Stomach (tissue), 9 donors: Measurements from ENCODE around the gene NCAM1. TPM values are rescaled to one million over a fixed set of nuclear protein-coding genes. Genes with fewer than 3 reads are reported as not detected.

Experiments used
- DNase-seq, 2 donors: peaks; one replicate each; pipeline versions ENCODE4 v3.0.0 to v3.0.0-alpha.2; 2013 to 2019
- H3K27ac ChIP-seq, 5 donors: fragments of 200-600 bp in 4 of 5; sonication (generic) in 4 of 5; one replicate each; pipeline ENCODE4 v1.5.1; 2013 to 2019; ENCODE audit warnings: mild to moderate bottlenecking in 1 of 5, moderate library complexity in 1 of 5
- H3K27me3 ChIP-seq, 3 donors: fragments of 200-600 bp; sonication (generic); one replicate each; pipeline ENCODE4 v1.5.1; 2017 to 2019; ENCODE audit warnings: mixed run types in 1 of 3
- H3K36me3 ChIP-seq, 4 donors: fragments of 200-600 bp; sonication (generic); 1 replicate in 3 of 4; 2 replicates in 1 of 4; pipeline ENCODE4 v1.5.1; 2016 to 2019
- H3K4me1 ChIP-seq, 4 donors: fragments of 200-600 bp; sonication (generic); one replicate each; pipeline ENCODE4 v1.5.1; 2016 to 2019
- H3K4me3 ChIP-seq, 4 donors: fragments of 200-600 bp; sonication (generic) in 3 of 4; one replicate each; pipeline ENCODE4 v1.5.1; 2016 to 2019; ENCODE audit warnings: mild to moderate bottlenecking in 1 of 4
- H3K9me3 ChIP-seq, 4 donors: fragments of 200-600 bp; sonication (generic); one replicate each; pipeline ENCODE4 v1.5.1; 2016 to 2019
- CTCF ChIP-seq, 7 experiments: fragments of 450-650 bp in 4 of 7; fragments of 200-600 bp in 3 of 7; sonication (generic) in 3 of 7; IDR thresholded peaks; one replicate each; pipeline ENCODE4 v1.5.1; 2016 to 2019; ENCODE audit warnings: antibody characterized with exemption in 7 of 7, control low read depth in 2 of 7, mild to moderate bottlenecking in 1 of 7
- EP300 ChIP-seq: sonication (generic); formaldehyde crosslinking; IDR thresholded peaks from one replicate; pipeline ENCODE4 v1.6.1; 2017; ENCODE audit warnings: antibody characterized with exemption
- POLR2A ChIP-seq, 4 donors: fragments of 450-650 bp; IDR thresholded peaks; one replicate each; pipeline ENCODE4 v1.6.1; 2016; ENCODE audit warnings: antibody characterized with exemption in 4 of 4, control low read depth in 2 of 4, mild to moderate bottlenecking in 1 of 4, moderate library complexity in 1 of 4
- POLR2AphosphoS5 ChIP-seq, 3 donors: sonication (generic); formaldehyde crosslinking; IDR thresholded peaks; one replicate each; pipeline ENCODE4 v1.6.1; 2016; ENCODE audit warnings: antibody characterized with exemption in 3 of 3
- WGBS, 5 donors: extraction: QIAGEN DNeasy Blood & Tissue Kit in 3 of 5; methylation state at CpG; one replicate each; pipeline versions ENCODE4 v1.1.5 to v1.1.7; 2013 to 2018; 5-methylcytosine and 5-hydroxymethylcytosine counted together
- intact Hi-C: fragments of 100-400 bp; cut with DNase I; formaldehyde crosslinking; loops from one replicate; pipeline ENCODE4 v1.15.1; 2023; ENCODE audit warnings: low total_unique reads
- polyA plus RNA-seq, 3 donors: library from polyadenylated mRNA; stranded (reverse); fragments of 200-250 nt; gene quantifications; one replicate each; pipeline ENCODE4 v1.2.3, GENCODE V29; 2013
- total RNA-seq, 5 donors: library from RNA; depleted of rRNA; stranded (reverse); fragments of >200 nt; gene quantifications; one replicate each; pipeline versions ENCODE4 v1.1.0 to v1.2.3, GENCODE V29; 2014 to 2016
- donor health status: healthy with polysubstance abuse.
- donor health status: Bipolar disorder and iron deficiency.
- donor health status: healthy.

The NCAM1 gene
- total and polyA plus RNA-seq, 8 donors = 5.7 to 84.8 (median 28.9) TPM

GRCh38 chr11:113272927-113273615 is 311.9 kb downstream of the NCAM1 start:
- no peak for DNase-seq
- Histone ChIP-seq H3K27ac (no peak overlapping the region), H3K36me3 (peaks cover 0 to 59% (median 5%) of the 10 kb centered on the region in 4 donors), H3K4me1 (no peaks in the 10 kb centered on the region), H3K27me3 (no peaks in the 10 kb centered on the region), H3K4me3 (no peak overlapping the region), H3K9me3 (no peaks in the 10 kb centered on the region)
- TF ChIP-seq EP300 (no peak), POLR2AphosphoS5 (IDR thresholded peaks at IDR 0.05) (no peak), POLR2A (IDR thresholded peaks at IDR 0.05) (no peak), CTCF (IDR thresholded peaks at IDR 0.05) (no peak)
- WGBS, 5 donors = 88 to 94% (median 89%) methylated on average over 18 to 34 of the region's 34 CpGs
- intact Hi-C loops = no loop called here

- H3K4me3 ChIP-seq = no peak overlapping the region
- H3K4me1 ChIP-seq = no peaks in the 10 kb centered on the region
- no peak overlapping the region for H3K27ac ChIP-seq
- no peaks in the 10 kb centered on the region for H3K27me3 ChIP-seq
- peaks cover 0 to 59% (median 5%) of the 10 kb centered on the region in 4 donors for H3K36me3 ChIP-seq
- H3K9me3 ChIP-seq = no peaks in the 10 kb centered on the region
- WGBS, 5 donors = 84 to 90% (median 89%) methylated on average over 8 to 10 of the region's 10 CpGs
- intact Hi-C loops = no loop called here
- TF ChIP-seq EP300 (no peak), POLR2A (IDR thresholded peaks at IDR 0.05) (no peak)
- no peak for DNase-seq
Measured at GRCh38 chr11:113273720-113274119, 312.5 kb downstream of the NCAM1 start.

DNA sequence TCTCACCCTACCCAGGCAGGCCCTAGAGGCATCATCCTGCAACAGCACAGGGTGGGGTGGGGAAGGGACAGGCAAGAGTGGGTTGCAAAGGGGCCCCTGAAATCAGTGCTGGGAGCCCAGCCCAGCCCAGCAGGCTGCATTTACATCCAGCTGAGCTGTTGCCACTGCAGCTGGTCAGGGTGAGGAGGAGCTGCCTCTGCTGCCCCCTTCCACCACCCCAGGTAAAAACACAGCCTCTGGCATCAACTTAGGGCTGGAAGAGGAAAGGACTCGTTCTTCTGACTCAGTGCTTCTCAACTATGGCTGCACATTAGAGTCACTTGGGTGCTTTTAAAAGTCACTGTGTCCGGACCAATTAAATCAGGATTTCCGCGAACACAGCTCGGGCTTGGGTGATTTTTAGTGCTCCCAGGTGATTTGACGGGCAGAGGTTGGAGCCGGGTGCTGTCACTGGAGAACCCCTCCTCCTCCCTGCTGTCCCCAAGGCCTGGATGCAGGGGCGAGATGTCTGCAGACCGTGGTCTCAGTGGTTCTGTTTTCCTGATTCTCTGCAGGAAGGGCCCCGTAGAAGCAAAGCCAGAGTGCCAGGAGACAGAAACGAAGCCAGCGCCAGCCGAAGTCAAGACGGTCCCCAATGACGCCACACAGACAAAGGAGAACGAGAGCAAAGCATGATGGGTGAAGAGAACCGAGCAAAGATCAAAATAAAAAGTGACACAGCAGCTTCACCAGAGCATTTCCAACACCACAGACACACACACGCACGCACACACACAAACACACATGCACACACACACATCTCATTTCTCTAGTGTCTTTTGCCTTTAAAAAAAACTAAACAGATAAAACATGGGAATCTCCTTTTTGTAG is 313.7 kb downstream of the NCAM1 start:
- H3K4me1 ChIP-seq = no peaks in the 10 kb centered on the region
- H3K36me3 ChIP-seq = peaks cover 0 to 53% (median 5%) of the 10 kb centered on the region in 4 donors
- no peaks in the 10 kb centered on the region for H3K9me3 ChIP-seq
- intact Hi-C loops = no loop called here
- TF ChIP-seq POLR2AphosphoS5 (IDR thresholded peaks at IDR 0.05) = no peak
- no peak for TF ChIP-seq CTCF (IDR thresholded peaks at IDR 0.05)
- no peak for TF ChIP-seq POLR2A (IDR thresholded peaks at IDR 0.05)
- TF ChIP-seq EP300 = no peak
- no peak overlapping the region for H3K4me3 ChIP-seq
- no peak for DNase-seq
- H3K27me3 ChIP-seq = no peaks in the 10 kb centered on the region
- 88 to 91% (median 90%) methylated on average over 18 to 19 of the region's 19 CpGs for WGBS, 5 donors
- no peak overlapping the region for H3K27ac ChIP-seq

DNA sequence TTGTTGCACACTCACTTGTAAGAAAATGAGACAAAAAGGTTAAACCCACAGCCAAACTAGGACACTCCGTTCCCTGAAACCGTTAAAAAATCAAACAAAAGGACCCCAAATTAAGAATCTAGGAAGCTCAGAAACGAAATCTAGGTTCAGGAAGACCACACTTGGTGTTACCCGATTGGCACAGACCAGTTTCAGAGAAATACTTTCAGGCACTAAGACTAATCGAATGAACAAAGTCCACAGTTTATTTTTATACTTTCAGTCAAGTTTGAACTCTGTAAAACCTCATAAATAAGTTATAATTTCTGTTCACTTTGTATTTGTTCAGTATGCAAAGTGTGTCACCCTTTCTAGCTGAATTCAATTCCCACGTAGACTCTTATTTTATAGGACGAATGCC is 314.4 kb downstream of the NCAM1 start:
- no peak for TF ChIP-seq CTCF (IDR thresholded peaks at IDR 0.05)
- TF ChIP-seq EP300 = no peak
- no peak for TF ChIP-seq POLR2AphosphoS5 (IDR thresholded peaks at IDR 0.05)
- TF ChIP-seq POLR2A (IDR thresholded peaks at IDR 0.05) = no peak
- no peak overlapping the region for H3K27ac ChIP-seq
- no peaks in the 10 kb centered on the region for H3K9me3 ChIP-seq
- no peak overlapping the region for H3K4me3 ChIP-seq
- intact Hi-C loops = no loop called here
- 73 to 82% (median 78%) methylated on average over 7 of the region's 7 CpGs for WGBS, 5 donors
- peaks cover 0 to 47% (median 3%) of the 10 kb centered on the region in 4 donors for H3K36me3 ChIP-seq
- no peaks in the 10 kb centered on the region for H3K27me3 ChIP-seq
- DNase-seq = no peak
- H3K4me1 ChIP-seq = no peaks in the 10 kb centered on the region
